Stomach (tissue), 4 donors: ENCODE data around the gene IL32.

ENCODE experiments used
- CTCF ChIP-seq, 7 experiments: fragments of 450-650 bp in 4 of 7; fragments of 200-600 bp in 3 of 7; sonication (generic) in 3 of 7; IDR thresholded peaks; one replicate each; pipeline ENCODE4 v1.5.1; 2016 to 2019; ENCODE audit warnings: antibody characterized with exemption in 7 of 7, control low read depth in 2 of 7, mild to moderate bottlenecking in 1 of 7
- POLR2A ChIP-seq, 4 donors: fragments of 450-650 bp; IDR thresholded peaks; one replicate each; pipeline ENCODE4 v1.6.1; 2016; ENCODE audit warnings: antibody characterized with exemption in 4 of 4, control low read depth in 2 of 4, mild to moderate bottlenecking in 1 of 4, moderate library complexity in 1 of 4
- POLR2AphosphoS5 ChIP-seq, 3 donors: sonication (generic); formaldehyde crosslinking; IDR thresholded peaks; one replicate each; pipeline ENCODE4 v1.6.1; 2016; ENCODE audit warnings: antibody characterized with exemption in 3 of 3

- TF ChIP-seq POLR2AphosphoS5 (IDR thresholded peaks at IDR 0.05), result no peak
- TF ChIP-seq POLR2A (IDR thresholded peaks at IDR 0.05), result no peak
- no peak for TF ChIP-seq CTCF (IDR thresholded peaks at IDR 0.05)
These were observed 7.1 kb upstream of the IL32 start for GRCh38 chr16:3058139-3059030.
